ENCODE data around the gene FCHSD1. TPM values are rescaled to one million over a fixed set of nuclear protein-coding genes. Genes with fewer than 3 reads are reported as not detected.

Gene FCHSD1
- total RNA-seq, 2 donors from 2014 or later: 24.9 to 30.2 TPM

DNA sequence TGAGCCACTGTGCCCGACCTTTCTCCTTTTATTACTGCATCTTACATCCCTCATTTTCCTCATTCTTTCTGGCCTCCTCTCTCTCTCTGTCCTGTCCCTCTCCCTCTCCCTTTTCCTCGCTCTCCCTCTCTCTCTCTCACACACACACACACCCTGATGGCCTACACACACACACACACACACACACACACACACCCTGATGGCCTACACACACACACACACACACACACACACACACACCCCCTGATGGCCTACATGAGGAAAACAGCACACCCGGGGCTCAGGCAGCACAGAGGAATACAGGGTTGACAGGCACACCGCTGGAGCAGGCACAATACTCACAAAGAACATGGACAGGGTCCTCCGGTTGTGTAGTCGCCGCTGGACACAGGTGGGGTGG, 3.8 kb upstream of the FCHSD1 start:
- no peak for TF ChIP-seq POLR2AphosphoS5 (IDR thresholded peaks at IDR 0.05)
- no peak for TF ChIP-seq POLR2A (IDR thresholded peaks at IDR 0.05)
- TF ChIP-seq, protein P1, sequence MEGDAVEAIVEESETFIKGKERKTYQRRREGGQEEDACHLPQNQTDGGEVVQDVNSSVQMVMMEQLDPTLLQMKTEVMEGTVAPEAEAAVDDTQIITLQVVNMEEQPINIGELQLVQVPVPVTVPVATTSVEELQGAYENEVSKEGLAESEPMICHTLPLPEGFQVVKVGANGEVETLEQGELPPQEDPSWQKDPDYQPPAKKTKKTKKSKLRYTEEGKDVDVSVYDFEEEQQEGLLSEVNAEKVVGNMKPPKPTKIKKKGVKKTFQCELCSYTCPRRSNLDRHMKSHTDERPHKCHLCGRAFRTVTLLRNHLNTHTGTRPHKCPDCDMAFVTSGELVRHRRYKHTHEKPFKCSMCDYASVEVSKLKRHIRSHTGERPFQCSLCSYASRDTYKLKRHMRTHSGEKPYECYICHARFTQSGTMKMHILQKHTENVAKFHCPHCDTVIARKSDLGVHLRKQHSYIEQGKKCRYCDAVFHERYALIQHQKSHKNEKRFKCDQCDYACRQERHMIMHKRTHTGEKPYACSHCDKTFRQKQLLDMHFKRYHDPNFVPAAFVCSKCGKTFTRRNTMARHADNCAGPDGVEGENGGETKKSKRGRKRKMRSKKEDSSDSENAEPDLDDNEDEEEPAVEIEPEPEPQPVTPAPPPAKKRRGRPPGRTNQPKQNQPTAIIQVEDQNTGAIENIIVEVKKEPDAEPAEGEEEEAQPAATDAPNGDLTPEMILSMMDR (IDR thresholded peaks at IDR 0.05): no peak
- intact Hi-C loops (cut with DNase I): no loop called here
- Histone ChIP-seq H3K27ac (no peak overlapping the region), H3K27me3 (replicated peaks; ENCODE audit: insufficient read depth) (no peaks in the 10 kb centered on the region), H3K36me3 (no peaks in the 10 kb centered on the region), H3K4me3 (no peak overlapping the region), H3K4me1 (replicated peaks) (peaks cover 5% of the 10 kb centered on the region), H3K9me3 (no peaks in the 10 kb centered on the region)
- WGBS: 84% methylated on average over 7 of the region's 7 CpGs
- no peak for DNase-seq (ENCODE audit: low spot score)

DNA sequence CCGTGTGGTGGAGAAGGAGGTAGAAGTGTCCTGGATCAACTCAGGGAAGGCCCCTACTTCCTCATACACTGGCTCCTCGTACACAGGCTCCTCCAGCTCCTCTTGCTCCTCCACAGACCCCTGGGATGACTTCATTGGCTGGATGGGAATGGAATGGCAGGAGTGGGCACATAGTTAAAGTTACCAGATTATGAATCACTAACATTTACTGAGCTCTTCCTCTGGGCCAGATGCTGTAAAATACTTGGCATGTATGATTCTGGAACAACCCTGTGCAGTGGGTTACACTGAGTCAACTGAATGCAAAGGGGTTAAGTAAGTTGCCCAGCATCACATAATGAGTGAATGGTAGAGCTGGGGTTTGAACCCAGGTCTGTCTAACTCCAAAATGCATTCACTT, 3.1 kb upstream of the FCHSD1 start:
- intact Hi-C loops (cut with DNase I): no loop called here
- H3K27ac ChIP-seq: no peak overlapping the region
- H3K36me3 ChIP-seq: no peaks in the 10 kb centered on the region
- peaks cover 5% of the 10 kb centered on the region for H3K4me1 ChIP-seq (replicated peaks)
- 75% methylated on average over 2 of the region's 2 CpGs for WGBS
- TF ChIP-seq POLR2AphosphoS5 (IDR thresholded peaks at IDR 0.05): no peak
- H3K27me3 ChIP-seq (replicated peaks; ENCODE audit: insufficient read depth): no peaks in the 10 kb centered on the region
- DNase-seq (ENCODE audit: low spot score): no peak
- no peak overlapping the region for H3K4me3 ChIP-seq
- H3K9me3 ChIP-seq: no peaks in the 10 kb centered on the region

DNA sequence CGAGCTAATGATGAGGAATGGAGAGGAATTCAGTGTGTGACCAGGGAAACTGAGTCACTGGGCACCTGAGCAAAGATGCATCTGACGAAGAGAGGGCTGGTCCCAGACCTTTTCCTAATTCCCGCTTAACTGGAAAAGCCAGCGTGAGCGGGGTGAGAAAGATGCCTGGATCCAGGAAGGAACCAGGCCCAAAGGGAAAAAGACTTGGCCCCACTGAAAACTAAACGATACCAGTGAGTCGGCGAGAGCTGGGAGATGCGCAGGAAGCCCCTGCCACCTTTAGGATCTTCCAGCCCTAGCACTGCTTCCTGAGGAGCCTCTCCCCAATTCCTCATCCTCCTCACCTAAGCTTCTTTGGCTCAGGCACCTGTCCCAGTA, 499 bp upstream of the FCHSD1 start:
- Histone ChIP-seq H3K4me1 (replicated peaks) (peaks cover 5% of the 10 kb centered on the region), H3K9me3 (no peaks in the 10 kb centered on the region), H3K4me3 (peak overlapping the region; percentile 57 to 60), H3K27ac (peak overlapping the region; percentile 58 to 65), H3K36me3 (no peaks in the 10 kb centered on the region), H3K27me3 (replicated peaks; ENCODE audit: insufficient read depth) (no peaks in the 10 kb centered on the region)
- no peak for DNase-seq (ENCODE audit: low spot score)
- TF ChIP-seq POLR2AphosphoS5 (IDR thresholded peaks at IDR 0.05) (no peak), POLR2A (IDR thresholded peaks at IDR 0.05) (no peak)
- TF ChIP-seq, protein P1 (IDR thresholded peaks at IDR 0.05): no peak
- WGBS: 41% methylated on average over 9 of the region's 9 CpGs
- intact Hi-C loops (cut with DNase I): no loop called here

DNA sequence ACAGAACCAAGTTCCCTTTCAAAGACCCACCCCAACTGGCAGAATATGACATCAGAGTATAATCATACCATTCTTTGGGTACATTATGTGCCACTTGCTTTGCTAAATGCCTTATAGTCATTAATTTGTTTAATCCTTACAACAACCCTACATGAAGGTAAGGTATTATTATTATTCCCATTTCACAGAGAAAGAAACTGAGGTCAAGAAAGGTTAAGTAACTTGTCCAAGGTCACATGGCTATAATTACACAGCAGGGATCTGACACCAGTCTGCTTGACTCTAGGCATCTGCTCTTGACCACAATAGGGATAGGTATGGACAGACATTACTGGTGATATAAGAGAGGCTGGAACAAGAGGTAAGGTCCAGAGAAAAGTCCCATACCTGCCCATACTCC, 1.2 kb downstream of the FCHSD1 start:
- intact Hi-C loops (cut with DNase I): no loop called here
- no peak overlapping the region for H3K4me3 ChIP-seq
- DNase-seq (ENCODE audit: low spot score): no peak

DNA sequence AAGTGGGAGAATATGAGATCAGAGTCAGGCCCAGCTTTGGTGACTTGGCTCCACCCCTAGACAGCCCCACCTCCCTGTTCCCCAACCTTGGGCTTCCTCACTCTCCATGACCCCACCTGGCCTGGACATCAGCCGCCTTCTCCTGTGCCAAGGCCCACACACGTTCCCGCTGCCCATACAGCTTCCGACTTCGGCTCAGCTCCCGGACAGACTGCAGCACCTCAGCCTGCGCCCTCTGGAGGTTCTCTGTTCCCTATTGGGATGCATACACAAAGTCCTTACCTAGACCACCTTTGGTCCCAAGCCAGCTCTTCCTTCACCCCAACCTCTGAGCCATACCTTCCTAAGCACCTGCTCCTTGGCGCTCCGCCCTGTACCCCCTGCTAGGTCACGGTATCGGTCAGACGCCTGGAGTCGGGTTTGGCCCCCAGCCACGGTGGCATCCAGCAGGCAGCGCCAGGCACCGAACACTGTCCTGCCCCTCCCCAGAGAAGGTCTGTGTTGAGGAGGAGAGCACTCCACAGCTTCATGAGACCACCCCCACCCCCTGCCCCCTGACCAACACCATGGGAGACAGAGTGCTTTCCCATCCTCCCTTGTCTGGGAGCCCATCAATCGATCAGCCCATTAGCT, 2.0 kb downstream of the FCHSD1 start:
- WGBS: 92% methylated on average over 17 of the region's 17 CpGs
- no peak for DNase-seq (ENCODE audit: low spot score)
- intact Hi-C loops (cut with DNase I): no loop called here
- Histone ChIP-seq H3K4me1 (replicated peaks) (peaks cover 5% of the 10 kb centered on the region), H3K36me3 (no peaks in the 10 kb centered on the region), H3K27ac (no peak overlapping the region), H3K9me3 (no peaks in the 10 kb centered on the region), H3K4me3 (no peak overlapping the region), H3K27me3 (replicated peaks; ENCODE audit: insufficient read depth) (no peaks in the 10 kb centered on the region)
- no peak for TF ChIP-seq POLR2A (IDR thresholded peaks at IDR 0.05)
- TF ChIP-seq, protein P1 (IDR thresholded peaks at IDR 0.05): no peak
- TF ChIP-seq POLR2AphosphoS5 (IDR thresholded peaks at IDR 0.05): no peak

More for the DNA sequence above, 1.2 kb downstream of the FCHSD1 start:
- TF ChIP-seq POLR2AphosphoS5 (IDR thresholded peaks at IDR 0.05): no peak
- Histone ChIP-seq H3K36me3 (no peaks in the 10 kb centered on the region), H3K27me3 (replicated peaks; ENCODE audit: insufficient read depth) (no peaks in the 10 kb centered on the region), H3K4me1 (replicated peaks) (peaks cover 5% of the 10 kb centered on the region), H3K27ac (no peak overlapping the region), H3K9me3 (no peaks in the 10 kb centered on the region)

DNA sequence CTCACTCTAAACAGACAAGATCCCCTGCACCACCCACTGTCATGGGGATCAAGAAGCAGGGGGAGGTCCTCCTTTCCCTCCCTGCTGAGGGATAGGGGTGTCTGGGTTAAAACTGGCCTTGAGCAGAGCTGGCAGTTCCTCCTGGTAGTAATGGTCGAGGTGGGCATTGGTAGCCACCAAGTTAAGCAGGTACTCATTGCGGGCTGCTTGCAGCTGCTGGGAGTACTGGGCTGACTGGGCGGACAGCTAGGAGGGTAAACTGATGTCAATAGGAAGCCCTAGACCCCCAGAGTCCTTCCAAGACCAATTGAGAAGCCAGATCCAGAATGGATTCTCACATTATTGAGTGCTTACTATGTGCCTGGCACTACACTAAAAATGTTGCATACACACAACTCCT, 3.4 kb downstream of the FCHSD1 start:
- no peaks in the 10 kb centered on the region for H3K9me3 ChIP-seq
- peaks cover 5% of the 10 kb centered on the region for H3K4me1 ChIP-seq (replicated peaks)
- no peaks in the 10 kb centered on the region for H3K27me3 ChIP-seq (replicated peaks; ENCODE audit: insufficient read depth)
- no peaks in the 10 kb centered on the region for H3K36me3 ChIP-seq
- 90% methylated on average over 3 of the region's 3 CpGs for whole genome bisulfite sequencing
- intact Hi-C loops (cut with DNase I): no loop called here
- H3K4me3 ChIP-seq: no peak overlapping the region
- TF ChIP-seq, protein P1 (IDR thresholded peaks at IDR 0.05): no peak
- no peak for TF ChIP-seq POLR2AphosphoS5 (IDR thresholded peaks at IDR 0.05)
- no peak for TF ChIP-seq POLR2A (IDR thresholded peaks at IDR 0.05)
- DNase-seq (ENCODE audit: low spot score): no peak
- H3K27ac ChIP-seq: no peak overlapping the region

All from prostate gland (tissue), 2 donors.